Adipose tissue (tissue), 3 donors: ENCODE measurements around the gene PALS1. TPM values are rescaled to one million over a fixed set of nuclear protein-coding genes. Genes with fewer than 3 reads are reported as not detected.

Source experiments
- H3K27ac ChIP-seq: one replicate; pipeline ENCODE4 v1.5.1; 2013; ENCODE audit warnings: low read depth, low read length
- WGBS, 3 donors: extraction: QIAGEN DNeasy Blood & Tissue Kit; methylation state at CpG; one replicate each; pipeline ENCODE4 v1.1.7; 2013; 5-methylcytosine and 5-hydroxymethylcytosine counted together
- polyA plus RNA-seq, 3 donors: library from polyadenylated mRNA; stranded (reverse); fragments of 200-250 nt; gene quantifications; one replicate each; pipeline ENCODE4 v1.2.3, GENCODE V29; 2013
- donor health status: healthy with polysubstance abuse.
- donor health status: Bipolar disorder and iron deficiency.
- donor health status: healthy.

Gene PALS1
- 1 to 10 TPM; 4.5 to 8.4 (median 6.7) TPM for polyA plus RNA-seq

DNA sequence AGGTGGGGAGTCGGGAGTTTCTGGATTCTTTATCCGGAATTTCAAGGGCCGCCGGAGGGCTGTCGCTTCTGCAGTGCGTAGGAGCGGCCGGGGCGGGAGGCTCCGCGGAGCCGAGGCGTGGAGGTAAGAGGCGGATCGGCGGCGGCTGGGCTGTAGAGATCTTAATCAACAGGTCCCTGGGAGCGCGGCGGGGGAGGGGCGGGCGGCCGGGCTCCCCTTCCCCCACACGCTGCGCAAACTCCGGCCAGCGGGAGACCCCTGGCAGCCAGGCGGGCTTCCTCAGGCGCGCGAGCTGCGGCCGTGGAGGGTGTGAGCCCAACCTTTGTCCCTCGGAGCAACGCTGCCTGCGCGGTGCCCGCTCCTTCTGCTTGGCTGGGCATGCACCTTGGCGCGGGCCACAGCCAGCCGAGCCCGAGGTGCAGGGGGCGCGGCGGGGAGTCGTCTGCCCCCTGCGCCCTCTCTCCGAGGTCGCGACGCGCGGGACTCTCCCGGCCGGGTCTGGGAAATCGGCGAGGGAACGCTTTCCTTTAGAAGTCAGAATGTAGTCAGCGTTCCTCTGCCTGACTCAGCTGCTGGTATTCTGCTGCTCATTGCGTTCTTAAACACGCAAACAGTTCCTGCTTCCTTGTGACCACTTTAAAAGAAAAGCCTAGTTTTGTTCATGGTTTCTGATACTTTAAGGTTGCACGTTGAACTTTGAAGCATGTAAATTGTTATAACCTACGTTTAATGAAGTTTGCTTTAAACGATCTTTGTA, at the start of gene PALS1:
TSS of gene PALS1 (plus strand) at position 25 of the 757 bp plus-strand sequence. CDS start 37,736 bp downstream, outside the sequence.
- WGBS, 3 donors, result 0 to 1% (median 1%) methylated on average over 57 to 64 of the region's 64 CpGs
- H3K27ac ChIP-seq, result peak within 1 kb of the TSS; percentile 76

DNA sequence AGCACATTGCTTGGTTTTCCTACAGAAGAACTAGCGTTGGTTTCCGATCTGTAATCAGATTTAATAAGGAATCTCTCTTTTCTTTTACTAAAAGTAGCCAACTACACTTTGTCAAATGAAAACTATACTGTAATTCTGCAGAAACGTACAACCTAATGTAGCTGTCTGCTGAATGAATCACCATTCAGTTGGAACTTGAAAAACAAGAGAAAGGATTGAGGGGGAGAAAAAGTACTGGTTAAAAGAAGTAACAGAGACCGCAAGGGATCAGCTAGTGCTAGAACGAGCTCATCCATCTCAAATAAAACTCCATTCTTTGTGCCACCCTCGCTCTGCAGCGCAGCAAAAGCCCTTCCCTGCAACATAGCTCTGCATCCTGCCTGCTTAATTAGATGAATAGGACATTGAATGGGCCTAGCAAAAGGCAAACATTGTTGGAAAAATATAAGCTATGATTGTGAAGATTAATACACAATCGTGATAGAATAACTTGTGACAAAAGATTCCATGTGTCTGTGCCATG, 49.4 kb upstream of the PALS1 start:
- no peak overlapping the region for H3K27ac ChIP-seq
- WGBS, 3 donors, result 84 to 86% (median 85%) methylated on average over 8 of the region's 8 CpGs

GRCh38 chr14:67192366-67192765, 48.9 kb upstream of the PALS1 start:
- H3K27ac ChIP-seq, result no peak overlapping the region
- 92 to 98% (median 93%) methylated on average over 2 of the region's 2 CpGs for WGBS, 3 donors

DNA sequence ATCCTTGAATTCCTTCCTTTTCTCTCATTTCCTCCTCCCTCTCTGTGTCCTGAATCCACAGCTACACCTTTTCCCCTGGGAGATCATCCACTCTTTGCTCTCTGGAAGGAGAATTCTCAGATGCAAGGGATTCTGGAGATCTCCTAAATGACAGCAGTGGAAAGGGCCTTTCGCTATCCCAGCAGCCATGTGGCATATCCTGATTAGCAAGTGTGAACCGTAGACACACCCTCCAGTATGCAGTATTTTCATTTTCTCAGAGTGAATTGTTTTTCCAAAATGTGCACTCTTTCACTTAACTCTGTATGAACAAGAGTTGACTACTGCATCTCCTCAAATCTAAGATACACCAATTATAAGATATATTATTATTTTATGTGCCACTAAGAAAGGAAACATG, 46.0 kb upstream of the PALS1 start:
- H3K27ac ChIP-seq, result no peak overlapping the region
- 74 to 84% (median 78%) methylated on average over 2 of the region's 2 CpGs for WGBS, 3 donors

- no peak overlapping the region for H3K27ac ChIP-seq
- WGBS, 3 donors, result 94 to 95% (median 94%) methylated on average over 6 of the region's 6 CpGs
These were observed 42.2 kb upstream of the PALS1 start for GRCh38 chr14:67199016-67199415.

DNA sequence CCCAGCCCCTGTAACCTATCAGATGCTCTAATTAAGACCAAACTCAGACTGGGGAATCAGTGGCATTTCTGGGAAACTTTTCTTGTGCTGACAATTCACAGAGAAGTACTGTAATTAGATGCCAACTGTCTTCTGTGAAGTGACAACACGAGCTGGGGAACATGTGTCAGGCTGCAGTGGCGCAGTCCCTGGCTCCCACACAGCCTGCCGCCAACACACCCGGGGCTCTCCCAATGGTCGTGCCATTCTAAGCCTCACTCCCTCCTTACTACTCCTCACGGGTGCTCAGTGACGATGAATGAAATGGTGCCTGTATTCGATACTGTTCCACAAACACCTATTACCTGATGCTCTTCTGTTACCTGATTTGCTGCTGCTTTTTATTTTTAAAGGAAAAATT, 33.4 kb upstream of the PALS1 start:
- H3K27ac ChIP-seq, result no peak overlapping the region
- 87 to 92% (median 91%) methylated on average over 8 of the region's 8 CpGs for WGBS, 3 donors

DNA sequence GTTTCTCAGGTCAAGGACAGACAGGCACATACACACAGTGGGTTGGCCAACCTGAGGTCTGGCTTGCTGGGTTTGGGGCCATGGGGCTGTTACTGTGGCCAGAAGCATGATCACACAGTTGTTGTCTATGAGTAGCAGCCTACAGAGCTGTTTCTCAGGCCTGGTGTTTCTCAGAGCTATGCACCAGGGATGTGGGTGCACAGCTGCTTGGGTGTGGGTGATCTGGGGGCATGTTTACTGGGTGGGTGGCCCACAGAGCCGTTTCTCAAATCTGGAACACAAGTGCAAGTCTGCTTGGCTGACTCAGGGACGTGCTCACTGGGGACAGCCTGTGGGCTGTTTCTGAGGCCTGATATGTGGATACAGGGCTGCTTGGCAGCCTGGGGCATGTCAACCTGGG, 23.1 kb upstream of the PALS1 start:
- WGBS, 3 donors, result 52 to 76% (median 75%) methylated on average over 2 of the region's 2 CpGs
- no peak overlapping the region for H3K27ac ChIP-seq

DNA sequence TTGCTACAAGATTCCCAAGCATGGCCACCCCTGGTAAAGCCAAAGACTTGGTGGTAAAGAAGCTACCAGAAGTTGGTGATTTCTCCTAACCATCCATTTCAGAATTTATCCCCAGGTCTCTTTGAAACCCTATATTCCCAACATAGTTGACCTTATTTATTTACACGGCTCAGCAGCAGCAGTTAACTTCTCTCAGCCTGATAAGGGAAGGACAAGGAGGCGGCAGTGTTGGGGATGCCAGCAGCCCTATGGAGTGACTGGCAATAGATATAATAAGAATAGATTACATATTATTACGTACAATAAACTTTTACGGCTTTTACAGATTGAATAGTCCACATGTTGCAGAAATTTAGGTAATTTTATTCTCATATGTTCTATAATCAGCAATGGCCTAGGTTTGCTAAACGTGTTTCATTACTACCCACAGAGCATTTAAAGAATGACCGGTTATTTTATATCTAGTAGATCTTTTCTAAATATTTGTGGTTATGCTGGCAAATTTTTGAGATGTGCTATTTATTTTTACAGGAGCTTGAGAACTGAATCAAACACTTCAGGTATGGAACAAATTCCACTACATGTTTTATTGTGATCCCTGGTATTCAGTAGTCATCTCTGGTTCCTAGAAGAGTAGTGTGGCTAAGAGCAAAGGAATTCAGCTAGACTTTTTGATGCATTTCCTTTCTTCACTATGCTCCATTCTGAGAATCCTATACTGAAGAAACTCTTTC, 19.8 kb upstream of the PALS1 start:
- WGBS, 3 donors, result 65 to 86% (median 85%) methylated on average over 6 of the region's 6 CpGs
- no peak overlapping the region for H3K27ac ChIP-seq

DNA sequence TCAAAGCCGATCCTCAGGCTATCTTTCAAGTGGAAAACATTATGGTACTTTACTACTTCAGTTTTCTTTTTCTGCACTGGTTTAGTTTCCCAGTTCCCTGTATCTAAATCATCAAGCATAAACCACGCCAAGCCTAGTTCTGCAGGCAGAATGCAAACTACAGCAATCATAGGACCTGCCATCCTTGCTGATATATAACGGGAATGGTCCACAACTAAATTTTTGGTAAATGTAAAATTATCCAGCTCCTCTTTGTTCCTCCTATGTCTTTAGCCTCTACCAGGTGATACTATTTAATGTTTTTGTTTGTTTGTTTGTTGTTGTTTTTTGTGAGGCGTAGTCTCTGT, 19.3 kb upstream of the PALS1 start:
- 88 to 93% (median 91%) methylated on average over 4 of the region's 4 CpGs for WGBS, 3 donors
- H3K27ac ChIP-seq, result no peak overlapping the region

- H3K27ac ChIP-seq, result no peak overlapping the region
- WGBS, 3 donors, result 78 to 82% (median 78%) methylated on average over 4 of the region's 4 CpGs
These were observed 15.7 kb upstream of the PALS1 start for GRCh38 chr14:67225523-67225922.

GRCh38 chr14:67228325-67228984, 12.8 kb upstream of the PALS1 start:
- no peak overlapping the region for H3K27ac ChIP-seq
- WGBS, 3 donors, result 81 to 91% (median 81%) methylated on average over 3 of the region's 3 CpGs

DNA sequence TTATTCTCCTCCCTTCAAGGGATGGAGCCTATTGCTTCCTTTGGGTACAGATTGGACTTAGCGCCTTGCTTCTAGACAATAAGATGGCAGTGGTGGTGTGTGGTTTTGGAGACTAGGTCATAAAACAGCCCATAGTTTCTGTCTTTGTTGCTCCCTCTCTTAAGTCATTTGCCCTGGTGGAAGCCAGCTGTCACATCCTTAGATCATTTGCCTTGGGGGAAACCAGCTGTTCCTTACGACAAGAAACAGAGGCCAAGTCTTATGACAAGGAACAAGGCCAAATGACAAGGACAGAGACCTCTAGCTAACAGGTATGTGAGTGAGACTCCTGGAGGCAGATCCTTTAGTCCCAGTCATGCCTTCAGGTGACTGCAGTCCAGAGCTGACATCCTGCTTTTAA, 9.2 kb upstream of the PALS1 start:
- 78 to 95% (median 92%) methylated on average over 2 of the region's 2 CpGs for WGBS, 3 donors
- no peak overlapping the region for H3K27ac ChIP-seq

- no peak overlapping the region for H3K27ac ChIP-seq
- 41 to 71% (median 67%) methylated on average over 2 of the region's 2 CpGs for WGBS, 3 donors
These were observed 8.6 kb upstream of the PALS1 start for GRCh38 chr14:67232621-67233020.

GRCh38 chr14:67237591-67237990, 3.6 kb upstream of the PALS1 start:
- 35 to 84% (median 39%) methylated on average over 1 of the region's 1 CpG for WGBS, 3 donors
- no peak overlapping the region for H3K27ac ChIP-seq

- no peak overlapping the region for H3K27ac ChIP-seq
- 86 to 93% (median 91%) methylated on average over 14 of the region's 14 CpGs for WGBS, 3 donors
These were observed 1.7 kb upstream of the PALS1 start for GRCh38 chr14:67239582-67239981.

DNA sequence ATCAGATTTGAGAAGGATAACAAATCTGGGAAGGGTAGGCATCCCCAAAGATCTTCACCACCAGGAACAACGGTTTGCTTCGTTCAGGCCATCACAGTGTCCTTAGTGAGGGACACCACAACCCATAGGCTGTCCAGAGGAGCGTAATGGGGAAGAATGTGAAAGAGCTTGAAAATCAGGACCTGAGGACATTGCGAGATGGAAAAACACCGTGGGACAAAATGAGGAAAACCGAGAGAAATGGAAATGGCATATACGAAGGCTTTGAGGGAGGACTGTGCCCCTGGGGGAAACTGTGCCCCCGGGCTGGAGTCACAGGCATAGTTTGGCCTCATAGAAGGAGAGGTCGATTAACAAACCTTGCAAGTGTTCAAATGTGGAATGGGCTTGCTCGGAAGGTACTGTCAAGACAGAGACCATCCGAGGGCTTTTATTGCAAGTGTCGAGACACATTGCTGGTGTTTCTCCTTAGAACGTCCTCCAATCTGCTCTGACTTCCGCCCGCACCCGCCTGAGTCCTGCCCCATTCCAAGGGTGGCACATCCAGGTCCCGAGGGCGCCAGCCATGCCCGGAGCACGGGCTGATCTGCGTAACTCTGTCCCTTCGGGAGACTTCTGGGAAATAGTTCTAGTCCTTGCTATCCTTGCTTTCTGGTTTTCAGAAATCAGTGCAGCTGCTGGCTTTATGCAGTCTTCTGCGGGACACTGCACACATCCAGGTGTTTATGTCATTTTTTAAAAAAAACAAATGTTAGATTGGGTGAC, 885 bp upstream of the PALS1 start:
- WGBS, 3 donors, result 11 to 14% (median 11%) methylated on average over 23 of the region's 23 CpGs
- H3K27ac ChIP-seq, result no peak overlapping the region

DNA sequence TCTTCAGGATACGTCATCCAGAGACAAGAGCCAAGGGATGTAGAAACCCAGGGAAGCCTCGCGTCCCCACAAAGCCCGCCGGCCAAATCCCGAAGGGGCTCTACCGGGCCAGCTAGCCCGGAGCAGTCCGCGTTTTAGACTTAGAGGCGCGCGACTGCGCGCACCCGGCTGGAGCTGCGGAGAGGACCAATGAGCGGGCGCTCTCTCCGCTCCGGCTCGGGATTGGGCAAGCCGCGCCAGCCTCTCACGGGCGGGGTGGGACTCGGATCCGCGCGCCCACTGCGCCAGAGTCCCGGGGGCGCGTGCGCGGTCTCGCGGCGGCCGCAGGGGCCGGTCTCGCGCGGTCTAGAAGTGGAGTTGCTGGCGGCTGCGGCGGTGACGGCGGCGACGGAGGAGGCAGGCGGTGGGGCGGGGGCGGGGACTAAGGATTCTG, 241 bp upstream of the PALS1 start:
- no peak overlapping the region for H3K27ac ChIP-seq
- 0% methylated on average over 52 to 54 of the region's 54 CpGs for WGBS, 3 donors

- WGBS, 3 donors, result 8 to 14% (median 11%) methylated on average over 4 of the region's 4 CpGs
- H3K27ac ChIP-seq, result no peak overlapping the region
These were observed 859 bp downstream of the PALS1 start for GRCh38 chr14:67242168-67242420.

DNA sequence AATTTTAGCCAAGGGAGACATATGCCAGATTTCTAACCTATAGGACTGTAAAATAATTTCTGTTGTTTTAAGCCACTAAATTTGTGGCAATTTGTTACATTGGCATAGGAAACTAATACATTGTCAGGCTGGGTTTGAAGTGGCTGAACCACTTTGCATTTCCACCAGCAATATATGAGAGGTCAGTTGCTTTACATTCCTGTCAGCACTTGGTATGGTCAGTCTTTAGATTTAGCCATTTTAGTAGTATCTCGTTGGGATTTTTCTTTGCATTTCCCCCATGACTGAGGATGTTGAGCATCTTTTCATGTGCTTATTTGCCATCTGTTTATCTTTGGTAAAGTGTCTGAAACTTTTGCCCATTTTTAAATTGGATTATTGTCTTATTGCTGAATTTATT, 3.9 kb downstream of the PALS1 start:
- H3K27ac ChIP-seq, result no peak overlapping the region
- 64 to 96% (median 81%) methylated on average over 1 of the region's 1 CpG for WGBS, 3 donors
